Activated CD4-positive, alpha-beta memory T cell treated with anti-CD3 and anti-CD28 coated beads, Interleukin-2, amount 10 ng/mL, durations not matched to agents 7 days and 5 days (primary cell): ENCODE data around the gene MORC4. TPM values are rescaled to one million over a fixed set of nuclear protein-coding genes. Genes with fewer than 3 reads are reported as not detected.

Experiments
- CTCF ChIA-PET: fragments of 350-600 bp; sonication (Branson Sonifier 250); formaldehyde crosslinking; loops from one replicate; lab custom pipeline; 2021; ENCODE audit warnings: antibody characterized with exemption, inconsistent platforms; lab: Charles Lee
- POLR2A ChIA-PET: fragments of 350-600 bp; sonication (Branson Sonifier 250); formaldehyde crosslinking; loops from one replicate; lab custom pipeline; 2021; ENCODE audit warnings: antibody characterized with exemption; lab: Charles Lee
- DNase-seq: peaks from one replicate; pipeline ENCODE4 v3.0.0-alpha.2; 2020
- H3K27ac Mint-ChIP-seq: one replicate; pipeline ENCODE4 v1.8.0; 2021; ENCODE audit warnings: mild to moderate bottlenecking, mixed read lengths
- H3K27me3 Mint-ChIP-seq: one replicate; pipeline ENCODE4 v1.8.0; 2021; ENCODE audit warnings: mixed read lengths
- H3K36me3 Mint-ChIP-seq: one replicate; pipeline ENCODE4 v1.8.0; 2021; ENCODE audit warnings: low read depth, mixed read lengths
- H3K4me1 Mint-ChIP-seq: one replicate; pipeline ENCODE4 v1.8.0; 2021; ENCODE audit warnings: mixed read lengths
- H3K4me3 Mint-ChIP-seq: one replicate; pipeline ENCODE4 v1.8.0; 2021; ENCODE audit warnings: mild to moderate bottlenecking, mixed read lengths
- H3K9me3 Mint-ChIP-seq: one replicate; pipeline ENCODE4 v1.8.0; 2021; ENCODE audit warnings: mixed read lengths
- total RNA-seq, 2 experiments: library from RNA; stranded (reverse); gene quantifications; one replicate each; pipeline ENCODE4 v1.2.3, GENCODE V29; 2021

MORC4 gene
- total RNA-seq, 2 experiments from 2014 or later = 6.3 to 6.9 TPM

GRCh38 chrX:106927023-106927422 is 73.0 kb downstream of the MORC4 start:
- no peak overlapping the region for H3K27ac Mint-ChIP-seq

GRCh38 chrX:106921637-106922036 is 78.4 kb downstream of the MORC4 start:
- Mint-ChIP-seq H3K9me3 (no peaks in the 10 kb centered on the region), H3K4me1 (peaks cover 8% of the 10 kb centered on the region), H3K36me3 (no peaks in the 10 kb centered on the region), H3K4me3 (no peak overlapping the region), H3K27ac (no peak overlapping the region), H3K27me3 (no peaks in the 10 kb centered on the region)
- DNase-seq = no peak
- POLR2A ChIA-PET = no interaction called here
- CTCF ChIA-PET = no interaction called here

More at GRCh38 chrX:106927023-106927422, 73.0 kb downstream of the MORC4 start:
- no peak for DNase-seq
- POLR2A ChIA-PET = no interaction called here
- Mint-ChIP-seq H3K4me3 (no peak overlapping the region), H3K4me1 (no peaks in the 10 kb centered on the region), H3K9me3 (no peaks in the 10 kb centered on the region), H3K36me3 (no peaks in the 10 kb centered on the region), H3K27me3 (no peaks in the 10 kb centered on the region)
- CTCF ChIA-PET = no interaction called here

GRCh38 chrX:106919932-106920452 is 80.0 kb downstream of the MORC4 start, which contains the start of gene CLDN2:
CLDN2 (plus strand) TSS chrX:106920402; CDS start chrX:106928229, 7,827 bp downstream.
- Mint-ChIP-seq H3K4me1 (peaks cover 8% of the 10 kb centered on the region), H3K4me3 (no peak within 1 kb of the TSS), H3K27me3 (peaks cover 6% of the 10 kb centered on the region), H3K36me3 (no peaks in the 10 kb centered on the region), H3K27ac (no peak within 1 kb of the TSS), H3K9me3 (no peaks in the 10 kb centered on the region)
- ChIA-PET CTCF (no interaction called here), POLR2A (no interaction called here)
- DNase-seq = no peak

- Mint-ChIP-seq H3K9me3 (no peaks in the 10 kb centered on the region), H3K4me3 (no peak overlapping the region), H3K4me1 (peaks cover 8% of the 10 kb centered on the region), H3K27ac (no peak overlapping the region), H3K36me3 (no peaks in the 10 kb centered on the region), H3K27me3 (peaks cover 6% of the 10 kb centered on the region)
- ChIA-PET CTCF (no interaction called here), POLR2A (no interaction called here)
- no peak for DNase-seq
Observed at GRCh38 chrX:106917830-106918500, 82.0 kb downstream of the MORC4 start.

GRCh38 chrX:106912864-106913263 is 87.1 kb downstream of the MORC4 start:
- Mint-ChIP-seq H3K9me3 (no peaks in the 10 kb centered on the region), H3K27me3 (peaks cover 6% of the 10 kb centered on the region), H3K27ac (no peak overlapping the region), H3K4me1 (peaks cover 6% of the 10 kb centered on the region), H3K36me3 (no peaks in the 10 kb centered on the region), H3K4me3 (no peak overlapping the region)
- POLR2A ChIA-PET = interaction anchor here (0.7 kb wide), 1 partner anchor 35 kb away, joined by 3 read pairs; no protein-coding TSS in a partner anchor
- no peak for DNase-seq
- CTCF ChIA-PET = interaction anchor here (0.7 kb wide), 1 partner anchor 1233 kb away, joined by 3 read pairs; no protein-coding TSS in a partner anchor

- Mint-ChIP-seq H3K27me3 (no peaks in the 10 kb centered on the region), H3K4me1 (no peaks in the 10 kb centered on the region), H3K36me3 (no peaks in the 10 kb centered on the region), H3K4me3 (no peak overlapping the region), H3K9me3 (no peaks in the 10 kb centered on the region), H3K27ac (no peak overlapping the region)
- no peak for DNase-seq
- ChIA-PET POLR2A (no interaction called here), CTCF (interaction anchor here (1.3 kb wide), 1 partner anchor 27 kb away, joined by 3 read pairs; no protein-coding TSS in a partner anchor)
Observed at GRCh38 chrX:106906361-106906760, 93.7 kb downstream of the MORC4 start.

GRCh38 chrX:106905064-106905708 is 94.8 kb downstream of the MORC4 start:
- Mint-ChIP-seq H3K27ac (no peak overlapping the region), H3K27me3 (no peaks in the 10 kb centered on the region), H3K4me3 (no peak overlapping the region), H3K4me1 (no peaks in the 10 kb centered on the region), H3K36me3 (no peaks in the 10 kb centered on the region), H3K9me3 (no peaks in the 10 kb centered on the region)
- ChIA-PET POLR2A (no interaction called here), CTCF (interaction anchor here (1.3 kb wide), 1 partner anchor 28 kb away, joined by 3 read pairs; no protein-coding TSS in a partner anchor)
- DNase-seq = no peak

GRCh38 chrX:106903856-106904528 is 96.0 kb downstream of the MORC4 start:
- POLR2A ChIA-PET = no interaction called here
- CTCF ChIA-PET = interaction anchor here (1.0 kb wide), 1 partner anchor 10 kb away, joined by 3 read pairs; no protein-coding TSS in a partner anchor
- no peaks in the 10 kb centered on the region for H3K36me3 Mint-ChIP-seq
- no peaks in the 10 kb centered on the region for H3K9me3 Mint-ChIP-seq
- H3K27ac Mint-ChIP-seq = no peak overlapping the region
- no peak for DNase-seq
- no peak overlapping the region for H3K4me3 Mint-ChIP-seq
- H3K4me1 Mint-ChIP-seq = no peaks in the 10 kb centered on the region
- no peaks in the 10 kb centered on the region for H3K27me3 Mint-ChIP-seq

- ChIA-PET CTCF (interaction anchor here (1.0 kb wide), 1 partner anchor 9 kb away, joined by 3 read pairs; no protein-coding TSS in a partner anchor), POLR2A (no interaction called here)
- Mint-ChIP-seq H3K4me3 (no peak within 1 kb of the TSS), H3K27ac (no peak within 1 kb of the TSS), H3K36me3 (no peaks in the 10 kb centered on the region), H3K4me1 (no peaks in the 10 kb centered on the region), H3K27me3 (no peaks in the 10 kb centered on the region), H3K9me3 (no peaks in the 10 kb centered on the region)
- no peak for DNase-seq
Observed at GRCh38 chrX:106903291-106903824, 96.7 kb downstream of the MORC4 start, which contains the start of gene RIPPLY1. RIPPLY1 (minus strand) TSS chrX:106903341; CDS start chrX:106903287, 54 bp downstream.

- no peak for DNase-seq
- ChIA-PET CTCF (no interaction called here), POLR2A (no interaction called here)
- Mint-ChIP-seq H3K4me3 (no peak overlapping the region), H3K27ac (no peak overlapping the region), H3K27me3 (no peaks in the 10 kb centered on the region), H3K9me3 (no peaks in the 10 kb centered on the region), H3K4me1 (no peaks in the 10 kb centered on the region), H3K36me3 (no peaks in the 10 kb centered on the region)
Observed at GRCh38 chrX:106902684-106903083, 97.3 kb downstream of the MORC4 start.

GRCh38 chrX:106901781-106902219 is 98.2 kb downstream of the MORC4 start:
- no peak overlapping the region for H3K4me3 Mint-ChIP-seq
- H3K27me3 Mint-ChIP-seq = no peaks in the 10 kb centered on the region
- DNase-seq = no peak
- no peaks in the 10 kb centered on the region for H3K36me3 Mint-ChIP-seq
- H3K27ac Mint-ChIP-seq = no peak overlapping the region
- no peaks in the 10 kb centered on the region for H3K4me1 Mint-ChIP-seq
- ChIA-PET POLR2A (no interaction called here), CTCF (no interaction called here)
- H3K9me3 Mint-ChIP-seq = no peaks in the 10 kb centered on the region

GRCh38 chrX:106901341-106901740 is 98.7 kb downstream of the MORC4 start:
- Mint-ChIP-seq H3K4me1 (no peaks in the 10 kb centered on the region), H3K9me3 (no peaks in the 10 kb centered on the region), H3K27me3 (no peaks in the 10 kb centered on the region), H3K36me3 (no peaks in the 10 kb centered on the region), H3K27ac (no peak overlapping the region), H3K4me3 (no peak overlapping the region)
- DNase-seq = no peak
- POLR2A ChIA-PET = no interaction called here
- CTCF ChIA-PET = no interaction called here
